Peyer's patch (tissue), 4 donors: Measurements from ENCODE around the gene GARIN5A.

ENCODE experiments used
- CTCF ChIP-seq, 6 experiments: fragments of 450-650 bp in 4 of 6; fragments of 200-600 bp in 2 of 6; sonication (generic) in 1 of 6; IDR thresholded peaks; one replicate each; pipeline ENCODE4 v1.5.1; 2017 to 2019; ENCODE audit warnings: antibody characterized with exemption in 6 of 6, mild to moderate bottlenecking in 3 of 6, moderate library complexity in 1 of 6
- POLR2A ChIP-seq, 2 donors: fragments of 450-650 bp; IDR thresholded peaks; one replicate each; pipeline ENCODE4 v1.5.1; 2017; ENCODE audit warnings: antibody characterized with exemption in 2 of 2, mild to moderate bottlenecking in 2 of 2, moderate library complexity in 2 of 2

- TF ChIP-seq CTCF (IDR thresholded peaks at IDR 0.05) (no peak), POLR2A (IDR thresholded peaks at IDR 0.05) (no peak)
Measured at GRCh38 chr19:50459067-50459456, 17.6 kb downstream of the GARIN5A start.
